OCI-LY7 (cell line): ENCODE measurements around the gene RNF123. TPM values are rescaled to one million over a fixed set of nuclear protein-coding genes. Genes with fewer than 3 reads are reported as not detected.
A peak's percentile ranks its signal among the peaks of the same experiment; 100 is the strongest.

Experiments used
- BruUV-seq: library from RNA; stranded (reverse); fragments of 400-500 nt; replicated peaks from 2 replicates; lab custom pipeline; 2021; lab: Mats Ljungman, UMichigan
- CTCF ChIA-PET: fragments of 300-600 bp; sonication (Branson Sonifier 250); formaldehyde crosslinking; loops from one replicate; lab custom pipeline; 2022; ENCODE audit warnings: antibody characterized with exemption; ENCODE audit not compliant: unreplicated experiment; lab: Charles Lee
- POLR2A ChIA-PET: fragments of 300-600 bp; sonication (Branson Sonifier 250); formaldehyde crosslinking; loops from one replicate; lab custom pipeline; 2022; ENCODE audit warnings: antibody characterized with exemption; lab: Charles Lee
- DNase-seq: peaks from one replicate; pipeline ENCODE4 v3.0.0-alpha.2; 2015; ENCODE audit warnings: low spot score
- H2AFZ ChIP-seq: fragments of 200-600 bp; sonication (generic), shearing (Covaris generic); 2 replicates; pipeline ENCODE4 v1.6.1; 2014; ENCODE audit warnings: mild to moderate bottlenecking, antibody characterized with exemption, low read length, moderate library complexity
- H3K27ac ChIP-seq: fragments of 200-600 bp; sonication (generic); 2 replicates; pipeline ENCODE4 v1.5.1; 2014; ENCODE audit warnings: mixed run types, low read depth, mild to moderate bottlenecking, moderate library complexity, low read length, inconsistent platforms; ENCODE audit not compliant: poor library complexity, severe bottlenecking
- H3K36me3 ChIP-seq: fragments of 200-600 bp; sonication (generic); 2 replicates; pipeline ENCODE4 v1.6.1; 2014; ENCODE audit warnings: mild to moderate bottlenecking, antibody characterized with exemption, low read length, moderate library complexity, mixed read lengths; ENCODE audit not compliant: insufficient read depth
- H3K4me1 ChIP-seq: fragments of 200-600 bp; sonication (generic); 2 replicates; pipeline ENCODE4 v1.5.1; 2014; ENCODE audit warnings: mild to moderate bottlenecking, low read length; ENCODE audit not compliant: insufficient read depth, poor library complexity, severe bottlenecking
- H3K4me2 ChIP-seq: fragments of 200-600 bp; sonication (generic); 2 replicates; pipeline ENCODE4 v1.6.1; 2014; ENCODE audit warnings: mild to moderate bottlenecking, low read length
- H3K4me3 ChIP-seq: fragments of 200-600 bp; sonication (generic); 2 replicates; pipeline ENCODE4 v1.5.1; 2014; ENCODE audit warnings: mild to moderate bottlenecking, low read depth, low read length; ENCODE audit not compliant: poor library complexity, severe bottlenecking
- H3K79me2 ChIP-seq: fragments of 200-600 bp; sonication (generic); 2 replicates; pipeline ENCODE4 v1.6.1; 2016; ENCODE audit warnings: low read depth, mild to moderate bottlenecking, low read length, moderate library complexity, mixed read lengths; ENCODE audit not compliant: insufficient read depth
- H3K9me2 ChIP-seq: fragments of 200-600 bp; sonication (generic); 2 replicates; pipeline ENCODE4 v1.6.1; 2016; ENCODE audit warnings: mild to moderate bottlenecking, low read length, mixed read lengths; ENCODE audit not compliant: insufficient read depth
- H3K9me3 ChIP-seq: fragments of 200-600 bp; sonication (generic); 2 replicates; pipeline ENCODE4 v1.6.1; 2014; ENCODE audit warnings: mild to moderate bottlenecking, mixed run types, low read length, mixed read lengths
- H4K20me1 ChIP-seq: fragments of 200-600 bp; sonication (generic); 2 replicates; pipeline ENCODE4 v1.6.1; 2014; ENCODE audit warnings: mild to moderate bottlenecking, antibody characterized with exemption, low read length, moderate library complexity, mixed read lengths; ENCODE audit not compliant: insufficient read depth
- CTCF ChIP-seq: fragments of 200-600 bp; sonication (generic); conservative IDR thresholded peaks from 2 replicates; pipeline ENCODE4 v1.5.1; 2014; ENCODE audit warnings: mild to moderate bottlenecking, antibody characterized with exemption, low read length, moderate library complexity, mixed read lengths
- EZH2phosphoT487 ChIP-seq: fragments of 200-600 bp; sonication (generic); IDR thresholded peaks from 2 replicates; pipeline ENCODE4 v1.6.1; 2018; ENCODE audit warnings: low read depth, borderline replicate concordance, mild to moderate bottlenecking, mixed run types, antibody characterized with exemption, low read length, moderate library complexity, mixed read lengths
- intact Hi-C: fragments of 100-400 bp; cut with micrococcal nuclease; formaldehyde crosslinking; loops from one replicate; pipeline ENCODE4 v1.10.0; 2022; ENCODE audit not compliant: unreplicated experiment
- total RNA-seq, 2 experiments: library from RNA; depleted of rRNA in 1 of 2; stranded (reverse); fragments of >200 nt in 1 of 2; shearing (Covaris generic) in 1 of 2; gene quantifications; 2 replicates each; pipeline ENCODE4 v1.2.3, GENCODE V29; 2014 to 2022

The RNF123 gene
- total RNA-seq, 2 experiments from 2014 or later = 20.8 to 48.4 TPM

- DNase-seq = no peak
- ChIA-PET POLR2A (no interaction called here), CTCF (no interaction called here)
- no peaks in the 10 kb centered on the region for H3K9me3 ChIP-seq
- TF ChIP-seq EZH2phosphoT487 (no peak), CTCF (no peak)
- H3K4me1 ChIP-seq = no peaks in the 10 kb centered on the region
- H3K36me3 ChIP-seq = peaks cover 7% of the 10 kb centered on the region
- H2AFZ ChIP-seq = no peak overlapping the region
- BruUV-seq = no TSS peak
- peaks cover 6% of the 10 kb centered on the region; the same call in 1 of the 2 replicates for H3K79me2 ChIP-seq
- intact Hi-C loops = no loop called here
- no peaks in the 10 kb centered on the region for H4K20me1 ChIP-seq
- no peaks in the 10 kb centered on the region for H3K9me2 ChIP-seq
- H3K4me3 ChIP-seq = no peak overlapping the region
- no peak overlapping the region for H3K4me2 ChIP-seq
- H3K27ac ChIP-seq = no peak overlapping the region
Measured at GRCh38 chr3:49761661-49762060, 72.3 kb downstream of the RNF123 start.

GRCh38 chr3:49763981-49764380 is 74.6 kb downstream of the RNF123 start:
- peaks cover 28% of the 10 kb centered on the region; the same call in 1 of the 2 replicates for H3K79me2 ChIP-seq
- H3K4me2 ChIP-seq = no peak overlapping the region
- H3K36me3 ChIP-seq = peaks cover 8% of the 10 kb centered on the region
- TF ChIP-seq CTCF = no peak
- no peak for TF ChIP-seq EZH2phosphoT487
- DNase-seq = no peak
- CTCF ChIA-PET = no interaction called here
- no peaks in the 10 kb centered on the region for H3K9me2 ChIP-seq
- no peak overlapping the region for H3K27ac ChIP-seq
- H3K4me3 ChIP-seq = no peak overlapping the region
- BruUV-seq = no TSS peak
- H3K4me1 ChIP-seq = no peaks in the 10 kb centered on the region
- intact Hi-C loops = no loop called here
- no peak overlapping the region for H2AFZ ChIP-seq
- POLR2A ChIA-PET = interaction anchor here (1.2 kb wide), 1 partner anchor 9 kb away, joined by 8 read pairs; no protein-coding TSS in a partner anchor
- H4K20me1 ChIP-seq = no peaks in the 10 kb centered on the region
- no peaks in the 10 kb centered on the region for H3K9me3 ChIP-seq

GRCh38 chr3:49769286-49769915 is 80.0 kb downstream of the RNF123 start:
- Histone ChIP-seq H3K4me2 (no peak overlapping the region), H3K79me2 (peaks cover 48% of the 10 kb centered on the region), H3K9me3 (no peaks in the 10 kb centered on the region), H3K9me2 (no peaks in the 10 kb centered on the region), H3K36me3 (peaks cover 19% of the 10 kb centered on the region), H2AFZ (no peak overlapping the region), H3K4me3 (no peak overlapping the region), H3K4me1 (peaks cover 9% of the 10 kb centered on the region), H4K20me1 (no peaks in the 10 kb centered on the region), H3K27ac (no peak overlapping the region)
- TF ChIP-seq EZH2phosphoT487 (no peak), CTCF (no peak)
- ChIA-PET CTCF (no interaction called here), POLR2A (interaction anchor here (0.6 to 1.3 kb wide), 5 partner anchors 11 to 1462 kb away, joined by 3 to 5 read pairs (median 4); no protein-coding TSS in a partner anchor)
- no peak for DNase-seq
- BruUV-seq = TSS peak; percentile 18
- intact Hi-C loops = no loop called here
